GM12892 (cell line): Measurements from ENCODE around the gene SERTAD2.

Source experiments
- POLR2A ChIP-seq: IDR thresholded peaks from 2 replicates; pipeline ENCODE4 v1.6.1; 2011; ENCODE audit warnings: low read depth, low read length, control low read depth
- POLR2AphosphoS5 ChIP-seq: IDR thresholded peaks from 2 replicates; pipeline ENCODE4 v1.6.1; 2011; ENCODE audit warnings: low read depth, low read length, control low read depth
- TAF1 ChIP-seq: IDR thresholded peaks from 2 replicates; pipeline ENCODE4 v1.6.1; 2011; ENCODE audit warnings: low read depth, mild to moderate bottlenecking, control low read depth, low read length, borderline replicate concordance

DNA sequence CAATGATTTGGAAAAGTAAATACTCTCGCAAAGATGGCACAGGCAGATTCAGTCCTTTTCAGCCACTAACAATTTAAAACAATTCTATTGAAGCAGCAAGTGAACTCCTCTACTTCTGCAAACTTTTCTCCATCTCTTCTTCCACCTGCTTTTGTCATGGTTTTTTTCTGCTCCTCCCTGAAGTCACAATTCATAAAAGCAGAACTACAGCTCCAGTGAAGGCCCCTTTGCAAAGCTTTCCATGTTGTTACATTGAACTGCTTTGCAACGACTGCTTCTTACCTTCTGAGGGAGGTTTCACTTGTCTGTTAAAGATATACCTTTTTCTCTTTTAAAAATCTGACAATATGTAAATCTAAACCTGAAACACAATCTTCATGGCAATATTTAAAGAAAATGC is 3.7 kb upstream of the SERTAD2 start:
- TF ChIP-seq POLR2A (no peak), POLR2AphosphoS5 (no peak), TAF1 (no peak)
